ENCODE measurements around the gene LSP1.

GRCh38 chr11:1817000-1817399 lies 35.9 kb upstream of the LSP1 start:
- TF ChIP-seq POLR2A (IDR thresholded peaks at IDR 0.05) (no peak), CTCF (IDR thresholded peaks at IDR 0.05) (no peak), POLR2AphosphoS5 (IDR thresholded peaks at IDR 0.05) (no peak)
